ENCODE data around the gene RAD50.
A peak's percentile ranks its signal among the peaks of the same experiment; 100 is the strongest.

The RAD50 gene

GRCh38 chr5:132669966-132670882 lies 113.4 kb downstream of the RAD50 start:
- Histone ChIP-seq H3K27ac (ENCODE audit: low read length, poor library complexity, severe bottlenecking) (no peak overlapping the region), H3K18ac (ENCODE audit: low read depth in 1 of 2, low read length in 2 of 2) (no peak overlapping the region), H2AFZ (ENCODE audit: low read depth, low read length) (no peak overlapping the region), H3K4ac (ENCODE audit: low read depth in 1 of 2, low read length in 2 of 2) (no peak overlapping the region), H3K79me1 (replicated peaks; ENCODE audit: low read length, poor library complexity, severe bottlenecking) (no peaks in the 10 kb centered on the region), H2AK5ac (ENCODE audit: low read length, severe bottlenecking) (no peak overlapping the region), H3K36me3 (ENCODE audit: control insufficient read depth in 1 of 2, insufficient read depth in 2 of 2, low read depth in 1 of 2, low read length in 2 of 2) (no peaks in the 10 kb centered on the region), H2BK12ac (ENCODE audit: low read length in 2 of 2) (no peak overlapping the region), H2BK120ac (ENCODE audit: low read depth, low read length) (no peak overlapping the region), H3K9ac (ENCODE audit: low read length) (no peak overlapping the region), H3K23ac (ENCODE audit: low read length in 2 of 2) (no peak overlapping the region), H3K4me2 (ENCODE audit: low read length, poor library complexity, severe bottlenecking) (no peak overlapping the region), H3K14ac (ENCODE audit: low read length in 2 of 2) (no peak overlapping the region), H4K8ac (ENCODE audit: low read length) (no peak overlapping the region), H3K4me1 (ENCODE audit: control insufficient read depth, insufficient read depth, low read depth, low read length) (peaks cover 10% of the 10 kb centered on the region), H4K91ac (ENCODE audit: low read length) (no peak overlapping the region), H3K4me3 (ENCODE audit: insufficient read depth in 1 of 2, low read depth in 1 of 2, low read length in 2 of 2) (no peak overlapping the region), H3K9me3 (ENCODE audit: control insufficient read depth, low read length) (no peaks in the 10 kb centered on the region), H2BK15ac (ENCODE audit: low read depth, poor library complexity, severe bottlenecking) (no peak overlapping the region), H3K27me3 (ENCODE audit: control insufficient read depth in 1 of 2, insufficient read depth in 1 of 2, low read length in 2 of 2) (peaks cover 10% of the 10 kb centered on the region in 2 experiments), H2BK5ac (ENCODE audit: low read depth, low read length, poor library complexity, severe bottlenecking) (no peak overlapping the region)
- no peak for DNase-seq
- WGBS: 87% methylated on average over 16 of the region's 16 CpGs

DNA sequence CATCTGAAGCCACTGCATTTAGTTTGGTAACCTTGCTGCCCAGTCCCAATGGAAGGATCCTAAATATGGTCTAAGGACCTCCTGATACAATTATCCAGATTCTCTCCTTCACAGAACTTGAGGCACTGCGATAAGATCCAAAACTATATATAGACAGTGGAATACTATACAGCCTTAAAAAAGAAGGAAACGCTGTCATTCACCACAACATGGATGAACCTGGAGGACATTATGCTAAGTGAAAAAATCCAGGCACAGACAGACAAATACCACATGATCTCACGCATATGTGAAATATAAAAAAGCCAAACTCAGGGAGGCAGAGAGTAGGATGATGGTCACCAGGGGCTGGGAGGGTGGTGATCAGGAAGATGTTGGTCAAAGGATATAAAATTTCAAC lies 114.2 kb downstream of the RAD50 start:
- Histone ChIP-seq H3K9me3 (ENCODE audit: control insufficient read depth, low read length) (no peaks in the 10 kb centered on the region), H3K18ac (ENCODE audit: low read depth in 1 of 2, low read length in 2 of 2) (no peak overlapping the region), H2BK12ac (ENCODE audit: low read length in 2 of 2) (no peak overlapping the region), H2BK120ac (ENCODE audit: low read depth, low read length) (no peak overlapping the region), H2AK5ac (ENCODE audit: low read length, severe bottlenecking) (no peak overlapping the region), H2BK15ac (ENCODE audit: low read depth, poor library complexity, severe bottlenecking) (no peak overlapping the region), H3K27me3 (ENCODE audit: control insufficient read depth in 1 of 2, insufficient read depth in 1 of 2, low read length in 2 of 2) (peaks cover 10% of the 10 kb centered on the region in 2 experiments), H3K79me1 (replicated peaks; ENCODE audit: low read length, poor library complexity, severe bottlenecking) (no peaks in the 10 kb centered on the region), H3K27ac (ENCODE audit: low read length, poor library complexity, severe bottlenecking) (no peak overlapping the region), H3K4me2 (ENCODE audit: low read length, poor library complexity, severe bottlenecking) (no peak overlapping the region), H2BK5ac (ENCODE audit: low read depth, low read length, poor library complexity, severe bottlenecking) (no peak overlapping the region), H3K4me1 (ENCODE audit: control insufficient read depth, insufficient read depth, low read depth, low read length) (peaks cover 10% of the 10 kb centered on the region), H3K23ac (ENCODE audit: low read length in 2 of 2) (no peak overlapping the region), H3K4me3 (ENCODE audit: insufficient read depth in 1 of 2, low read depth in 1 of 2, low read length in 2 of 2) (no peak overlapping the region), H3K14ac (ENCODE audit: low read length in 2 of 2) (no peak overlapping the region), H4K8ac (ENCODE audit: low read length) (no peak overlapping the region), H3K36me3 (ENCODE audit: control insufficient read depth in 1 of 2, insufficient read depth in 2 of 2, low read depth in 1 of 2, low read length in 2 of 2) (no peaks in the 10 kb centered on the region), H3K4ac (ENCODE audit: low read depth in 1 of 2, low read length in 2 of 2) (no peak overlapping the region), H3K9ac (ENCODE audit: low read length) (no peak overlapping the region), H2AFZ (ENCODE audit: low read depth, low read length) (no peak overlapping the region), H4K91ac (ENCODE audit: low read length) (no peak overlapping the region)
- WGBS: 100% methylated on average over 3 of the region's 3 CpGs
- no peak for DNase-seq

- no peak overlapping the region for H2BK15ac ChIP-seq (ENCODE audit: low read depth, poor library complexity, severe bottlenecking)
- DNase-seq: no peak
- no peak overlapping the region for H2BK5ac ChIP-seq (ENCODE audit: low read depth, low read length, poor library complexity, severe bottlenecking)
- H3K9me3 ChIP-seq (ENCODE audit: control insufficient read depth, low read length): no peaks in the 10 kb centered on the region
- H3K27ac ChIP-seq (ENCODE audit: low read length, poor library complexity, severe bottlenecking): no peak overlapping the region
- H4K91ac ChIP-seq (ENCODE audit: low read length): no peak overlapping the region
- no peak overlapping the region for H2AK5ac ChIP-seq (ENCODE audit: low read length, severe bottlenecking)
- H3K18ac ChIP-seq (ENCODE audit: low read depth in 1 of 2, low read length in 2 of 2): no peak overlapping the region
- WGBS: no CpG with 5 or more reads among the region's 1 CpG
- H3K27me3 ChIP-seq (ENCODE audit: control insufficient read depth in 1 of 2, insufficient read depth in 1 of 2, low read length in 2 of 2): peaks cover under 1 to 3% of the 10 kb centered on the region in 2 experiments
- no peak overlapping the region for H3K4me2 ChIP-seq (ENCODE audit: low read length, poor library complexity, severe bottlenecking)
- peak overlapping the region in 1 of 2 experiments; percentile 18 for H2BK12ac ChIP-seq (ENCODE audit: low read length in 2 of 2)
- H3K4me1 ChIP-seq (ENCODE audit: control insufficient read depth, insufficient read depth, low read depth, low read length): peaks cover 17% of the 10 kb centered on the region
- H2BK120ac ChIP-seq (ENCODE audit: low read depth, low read length): no peak overlapping the region
- no peak overlapping the region for H3K4me3 ChIP-seq (ENCODE audit: insufficient read depth in 1 of 2, low read depth in 1 of 2, low read length in 2 of 2)
- H3K4ac ChIP-seq (ENCODE audit: low read depth in 1 of 2, low read length in 2 of 2): no peak overlapping the region
- no peak overlapping the region for H3K14ac ChIP-seq (ENCODE audit: low read length in 2 of 2)
- no peak overlapping the region for H2AFZ ChIP-seq (ENCODE audit: low read depth, low read length)
- H4K8ac ChIP-seq (ENCODE audit: low read length): no peak overlapping the region
- H3K23ac ChIP-seq (ENCODE audit: low read length in 2 of 2): no peak overlapping the region
- H3K79me1 ChIP-seq (replicated peaks; ENCODE audit: low read length, poor library complexity, severe bottlenecking): no peaks in the 10 kb centered on the region
- H3K36me3 ChIP-seq (ENCODE audit: control insufficient read depth in 1 of 2, insufficient read depth in 2 of 2, low read depth in 1 of 2, low read length in 2 of 2): no peaks in the 10 kb centered on the region
- no peak overlapping the region for H3K9ac ChIP-seq (ENCODE audit: low read length)
These were observed 116.7 kb downstream of the RAD50 start for GRCh38 chr5:132673488-132673887.

DNA sequence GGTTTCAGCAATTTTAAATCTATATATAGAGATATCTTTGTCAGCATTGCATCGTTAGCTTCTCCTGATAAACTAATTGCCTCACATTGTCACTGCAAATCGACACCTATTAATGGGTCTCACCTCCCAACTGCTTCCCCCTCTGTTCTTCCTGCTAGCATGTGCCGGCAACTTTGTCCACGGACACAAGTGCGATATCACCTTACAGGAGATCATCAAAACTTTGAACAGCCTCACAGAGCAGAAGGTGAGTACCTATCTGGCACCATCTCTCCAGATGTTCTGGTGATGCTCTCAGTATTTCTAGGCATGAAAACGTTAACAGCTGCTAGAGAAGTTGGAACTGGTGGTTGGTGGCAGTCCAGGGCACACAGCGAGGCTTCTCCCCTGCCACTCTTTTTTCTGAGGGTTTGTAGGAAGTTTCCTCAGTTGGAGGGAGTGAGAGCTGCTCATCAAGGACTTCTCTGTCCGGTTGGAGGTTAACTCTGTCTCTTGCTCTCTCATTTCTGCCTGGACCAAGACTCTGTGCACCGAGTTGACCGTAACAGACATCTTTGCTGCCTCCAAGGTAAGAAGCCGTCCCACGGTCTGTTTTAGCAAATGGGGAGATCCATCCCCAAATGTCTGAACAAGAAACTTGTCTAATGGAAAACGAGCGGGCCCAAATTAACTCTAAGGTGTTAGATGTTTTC lies 117.3 kb downstream of the RAD50 start, which contains the start of gene IL4:
Gene IL4, plus strand, starts transcription at position 51 of the 692 bp plus-strand sequence. Its CDS starts 62 bp downstream, at position 113.
- Histone ChIP-seq H2AK5ac (ENCODE audit: low read length, severe bottlenecking) (peak within 1 kb of the TSS; percentile 88), H3K4me3 (ENCODE audit: insufficient read depth in 1 of 2, low read depth in 1 of 2, low read length in 2 of 2) (peak within 1 kb of the TSS in 1 of 2 experiments; percentile 66), H2BK12ac (ENCODE audit: low read length in 2 of 2) (peak within 1 kb of the TSS; percentile 87 to 88), H3K23ac (ENCODE audit: low read length in 2 of 2) (no peak within 1 kb of the TSS), H3K79me1 (replicated peaks; ENCODE audit: low read length, poor library complexity, severe bottlenecking) (no peaks in the 10 kb centered on the region), H3K27me3 (ENCODE audit: control insufficient read depth in 1 of 2, insufficient read depth in 1 of 2, low read length in 2 of 2) (peaks cover 0 to 5% of the 10 kb centered on the region in 2 experiments), H4K8ac (ENCODE audit: low read length) (peak within 1 kb of the TSS; percentile 27), H3K4me2 (ENCODE audit: low read length, poor library complexity, severe bottlenecking) (no peak within 1 kb of the TSS), H3K18ac (ENCODE audit: low read depth in 1 of 2, low read length in 2 of 2) (peak within 1 kb of the TSS; percentile 8 to 76), H2AFZ (ENCODE audit: low read depth, low read length) (no peak within 1 kb of the TSS), H3K9ac (ENCODE audit: low read length) (peak within 1 kb of the TSS; percentile 81), H4K91ac (ENCODE audit: low read length) (peak within 1 kb of the TSS; percentile 19), H3K27ac (ENCODE audit: low read length, poor library complexity, severe bottlenecking) (peak within 1 kb of the TSS; percentile 88), H3K14ac (ENCODE audit: low read length in 2 of 2) (peak within 1 kb of the TSS in 1 of 2 experiments; percentile 66), H3K4me1 (ENCODE audit: control insufficient read depth, insufficient read depth, low read depth, low read length) (peaks cover 17% of the 10 kb centered on the region), H3K9me3 (ENCODE audit: control insufficient read depth, low read length) (no peaks in the 10 kb centered on the region), H2BK5ac (ENCODE audit: low read depth, low read length, poor library complexity, severe bottlenecking) (no peak within 1 kb of the TSS), H3K4ac (ENCODE audit: low read depth in 1 of 2, low read length in 2 of 2) (peak within 1 kb of the TSS; percentile 50 to 71), H2BK15ac (ENCODE audit: low read depth, poor library complexity, severe bottlenecking) (peak within 1 kb of the TSS; percentile 82), H3K36me3 (ENCODE audit: control insufficient read depth in 1 of 2, insufficient read depth in 2 of 2, low read depth in 1 of 2, low read length in 2 of 2) (no peaks in the 10 kb centered on the region), H2BK120ac (ENCODE audit: low read depth, low read length) (peak within 1 kb of the TSS; percentile 15)
- DNase-seq: no peak
- 83% methylated on average over 14 of the region's 14 CpGs for WGBS
